Activated T-cell treated with anti-CD3 and anti-CD28 coated beads, Interleukin-2, amount 50 U/mL, for 48 hours (primary cell): ENCODE measurements around the gene MOB1A.
A peak's percentile ranks its signal among the peaks of the same experiment; 100 is the strongest.
"Not testable (repeated sequence)": the region's sequence is repeated elsewhere in the genome, so short reads cannot be mapped to it uniquely, and the experiment has no call there.

ENCODE experiments used
- DNase-seq, 2 experiments: peaks; one replicate each; pipeline ENCODE4 v3.0.0-alpha.2; 2020

Gene MOB1A

DNA sequence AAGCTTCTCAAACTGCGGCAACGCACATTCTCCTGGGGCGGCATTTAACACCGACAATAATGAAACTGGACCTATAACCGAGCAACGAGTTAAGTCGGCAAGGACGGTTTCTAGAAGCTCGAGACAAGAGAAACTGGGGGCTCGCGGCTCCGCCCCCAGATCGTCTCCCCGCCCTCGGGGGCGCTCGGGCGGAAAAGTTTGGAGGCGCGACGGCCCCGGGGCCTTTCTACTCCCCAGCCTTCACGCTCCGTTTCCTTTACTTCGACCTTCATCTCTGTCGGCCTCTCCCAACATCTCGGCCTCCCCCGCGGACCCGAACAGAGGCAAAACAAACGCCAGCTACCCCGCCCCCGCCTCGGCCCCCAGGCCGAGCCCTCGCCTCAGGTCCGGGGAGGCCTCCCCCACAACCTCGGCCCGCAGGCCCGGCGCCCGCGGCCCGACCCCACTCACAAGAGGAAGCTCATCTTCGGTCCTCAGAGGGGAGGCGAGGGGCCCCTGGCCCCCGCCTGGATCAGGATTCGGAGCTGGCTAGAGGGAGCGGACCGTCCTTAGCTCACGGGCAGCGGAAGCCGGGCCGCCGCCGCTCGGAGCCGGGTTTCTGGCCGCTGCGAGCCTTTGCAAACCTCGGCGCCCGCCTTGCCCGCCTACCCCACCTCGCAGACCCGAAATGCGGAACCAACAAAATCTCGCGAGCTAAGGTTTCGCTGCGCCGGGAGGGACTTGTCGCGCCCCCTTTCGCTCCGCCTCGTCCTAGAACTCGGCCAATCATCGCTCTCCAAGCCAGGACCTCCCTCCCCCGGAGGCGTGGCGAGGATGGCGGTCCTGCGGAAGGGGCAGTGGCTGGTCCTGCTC, at the start of gene MOB1A:
MOB1A (minus strand) TSS at position 669 of the 852 bp plus-strand sequence; CDS start at position 464, 205 bp downstream.
- peak; percentile 99 for DNase-seq

DNA sequence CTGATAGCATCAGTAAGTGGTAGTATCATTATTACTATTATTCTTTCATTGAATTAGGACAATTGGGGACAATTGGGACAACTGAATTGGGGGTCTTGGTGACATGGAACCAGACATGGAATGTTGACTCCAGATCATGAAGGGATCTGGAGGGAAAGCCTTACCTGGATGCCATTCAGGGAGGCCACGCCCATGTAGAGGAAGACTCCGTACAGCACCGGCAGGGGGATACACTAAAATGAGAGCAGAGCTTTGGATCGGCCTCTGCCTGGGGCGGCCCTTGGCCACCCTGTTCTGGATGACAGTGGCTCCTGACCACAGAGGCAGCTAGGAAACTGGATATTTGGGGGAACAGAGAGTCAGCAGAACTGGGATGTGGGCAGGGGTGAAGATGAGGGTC, 49.0 kb upstream of the MOB1A start:
- DNase-seq = no peak

GRCh38 chr2:74226648-74227213, 48.1 kb upstream of the MOB1A start:
- DNase-seq = no peak

GRCh38 chr2:74225698-74226459, 47.2 kb upstream of the MOB1A start:
- DNase-seq = no peak

- no peak for DNase-seq
Measured at GRCh38 chr2:74223941-74224770, 45.5 kb upstream of the MOB1A start.

- peak; percentile 49 to 52 for DNase-seq
Measured at GRCh38 chr2:74222300-74222650, 43.6 kb upstream of the MOB1A start.

GRCh38 chr2:74221604-74222299, 43.1 kb upstream of the MOB1A start:
- peak in 1 of 2 experiments; percentile 45 for DNase-seq

DNA sequence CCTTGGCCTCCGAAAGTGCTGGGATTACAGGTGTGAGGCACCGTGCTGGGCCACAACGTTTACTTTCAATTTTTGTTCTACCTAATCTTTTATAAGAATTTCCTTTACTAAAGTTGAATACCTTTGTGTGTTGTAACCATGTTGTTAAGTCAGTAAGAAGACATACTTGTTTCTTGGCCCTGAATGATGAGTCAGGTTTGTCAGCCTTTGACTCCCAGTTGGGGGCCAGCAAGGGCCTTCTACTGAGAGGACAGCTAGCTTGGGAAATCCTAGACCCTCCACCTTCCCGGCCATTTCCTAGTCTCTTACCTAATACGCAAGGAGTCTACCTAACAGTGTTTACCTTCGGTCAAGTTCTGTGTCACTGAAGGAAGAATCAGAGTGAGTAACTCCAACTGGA, 42.4 kb upstream of the MOB1A start:
- no peak for DNase-seq

DNA sequence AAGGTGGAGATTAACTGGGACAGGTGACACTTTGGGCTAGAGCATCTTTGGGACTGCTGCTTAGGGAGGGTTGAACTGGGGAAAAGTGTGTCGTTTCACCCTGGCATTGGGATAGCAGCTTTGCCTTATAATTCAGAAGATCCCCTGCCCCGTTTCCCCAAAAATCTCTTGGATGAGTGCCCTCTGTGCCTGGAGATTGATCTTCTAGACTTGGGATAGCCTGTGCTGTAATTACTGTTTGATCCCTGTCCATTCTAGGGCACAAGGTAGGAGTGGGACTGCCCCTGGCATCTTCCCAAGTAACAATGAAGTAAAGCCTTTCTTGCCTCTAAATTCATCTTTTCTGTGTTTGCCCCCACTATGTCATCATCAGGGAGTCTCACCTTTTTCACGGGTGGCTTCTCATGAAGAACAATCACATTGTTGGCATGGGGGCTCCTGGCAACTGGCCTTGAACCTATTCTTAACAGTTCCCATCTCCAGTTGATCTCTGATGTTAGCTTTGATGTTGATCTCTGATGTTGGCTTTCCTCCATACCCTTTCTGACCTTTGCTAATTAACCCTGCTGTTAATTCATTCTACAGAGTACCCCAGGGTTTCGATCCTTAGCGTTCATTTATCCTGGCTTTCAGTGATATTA, 41.3 kb upstream of the MOB1A start:
- no peak for DNase-seq

- DNase-seq = no peak
Measured at GRCh38 chr2:74216642-74217041, 38.0 kb upstream of the MOB1A start.

- DNase-seq = not testable (repeated sequence)
Measured at GRCh38 chr2:74215771-74216170, 37.1 kb upstream of the MOB1A start.

- DNase-seq = no peak
Measured at GRCh38 chr2:74212702-74213410, 34.2 kb upstream of the MOB1A start.

GRCh38 chr2:74206180-74206688, 27.6 kb upstream of the MOB1A start:
- peak; percentile 63 to 72 for DNase-seq

- peak; percentile 55 to 60 for DNase-seq
Measured at GRCh38 chr2:74205596-74205995, 26.9 kb upstream of the MOB1A start.

DNA sequence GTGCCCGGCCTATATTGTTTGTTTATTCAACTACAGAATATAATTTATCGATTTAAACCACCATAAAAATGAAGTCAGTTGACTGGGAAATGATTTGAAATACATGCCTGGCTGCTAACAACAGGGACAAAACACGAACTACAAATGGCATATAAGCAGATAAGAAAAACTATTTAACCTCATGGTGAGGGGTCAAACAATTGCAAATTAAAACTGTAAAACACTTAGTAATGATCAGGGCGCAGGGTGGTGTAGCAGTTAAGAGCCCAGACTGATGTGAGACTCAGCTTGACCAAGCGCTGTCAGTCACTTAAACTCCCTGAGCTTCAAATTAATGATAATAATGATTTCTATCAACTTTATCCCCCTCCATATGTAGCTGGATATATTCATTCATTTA, 26.4 kb upstream of the MOB1A start:
- no peak for DNase-seq

GRCh38 chr2:74204436-74204835, 25.8 kb upstream of the MOB1A start:
- DNase-seq = no peak

DNA sequence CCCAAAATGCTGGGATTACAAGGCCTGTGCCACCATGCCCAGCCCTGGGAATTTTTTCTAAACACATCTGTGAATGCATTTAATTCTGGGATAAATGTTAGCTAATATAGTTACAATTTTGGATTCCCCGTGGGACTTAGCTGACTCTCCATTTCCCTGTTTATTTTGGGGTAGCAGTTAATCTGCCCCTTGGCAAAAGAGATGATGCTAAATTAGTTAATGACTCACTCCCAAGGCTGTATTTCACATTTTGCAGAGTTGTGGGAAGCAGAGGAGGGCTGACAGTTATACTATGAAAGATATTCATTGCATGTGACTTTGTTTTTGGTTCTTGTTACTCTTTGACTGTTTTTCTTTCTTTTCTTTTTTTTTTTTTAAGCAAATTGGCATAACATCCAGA, 22.9 kb upstream of the MOB1A start:
- DNase-seq = no peak

GRCh38 chr2:74201196-74201595, 22.5 kb upstream of the MOB1A start:
- DNase-seq = no peak

GRCh38 chr2:74199871-74200305, 21.2 kb upstream of the MOB1A start:
- DNase-seq = peak in 1 of 2 experiments; percentile 57

DNA sequence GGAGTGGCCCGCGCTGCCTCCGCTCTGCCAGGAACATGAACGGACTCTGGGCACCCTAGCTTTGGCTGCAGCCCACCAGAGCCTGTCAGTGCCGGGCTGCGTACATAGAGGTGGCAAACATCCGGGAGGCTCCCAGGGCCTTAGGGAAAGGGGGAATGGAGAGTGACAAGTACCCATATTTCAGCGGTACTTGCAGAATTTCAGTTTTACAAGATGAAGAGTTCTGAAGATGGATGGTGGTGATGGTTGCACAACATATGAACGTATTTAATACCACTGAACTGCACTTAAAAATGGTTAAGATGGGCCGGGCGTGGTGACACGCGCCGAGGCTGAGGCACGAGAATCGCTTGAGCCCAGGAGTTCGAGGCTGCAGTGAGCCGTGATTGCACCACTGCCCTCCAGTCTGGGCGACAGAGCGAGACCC, 20.6 kb upstream of the MOB1A start:
- DNase-seq = no peak
